CD14-positive monocyte (primary cell): Measurements from ENCODE around the gene SHE. TPM values are rescaled to one million over a fixed set of nuclear protein-coding genes. Genes with fewer than 3 reads are reported as not detected.

Experiments
- DNase-seq, 3 donors: peaks; one replicate each; pipeline ENCODE4 v3.0.0-alpha.2; 2011 to 2022
- H2AFZ ChIP-seq: 2 replicates; pipeline ENCODE4 v1.6.0; 2012; ENCODE audit warnings: mild to moderate bottlenecking, low read depth, low read length, inconsistent platforms; ENCODE audit not compliant: insufficient read depth, poor library complexity, severe bottlenecking
- H3K27ac ChIP-seq, 2 donors: 1 replicate in 1 of 2; 2 replicates in 1 of 2; pipeline ENCODE4 v1.5.1; 2012 to 2013; ENCODE audit warnings: low read length in 2 of 2, control low read depth in 1 of 2, inconsistent platforms in 1 of 2, low read depth in 1 of 2, mild to moderate bottlenecking in 1 of 2
- H3K27me3 ChIP-seq, 2 donors: one replicate each; pipeline versions ENCODE4 v1.6.0 to v1.6.1; 2011 to 2013; ENCODE audit warnings: low read length in 2 of 2; ENCODE audit not compliant: control insufficient read depth in 2 of 2, insufficient read depth in 2 of 2
- H3K36me3 ChIP-seq, 2 donors: replicated peaks in 1 of 2; 1 replicate in 1 of 2; 2 replicates in 1 of 2; pipeline versions ENCODE4 v1.5.1 to v1.6.1; 2012 to 2013; ENCODE audit warnings: low read length in 2 of 2, control low read depth in 1 of 2, inconsistent platforms in 1 of 2, mild to moderate bottlenecking in 1 of 2; ENCODE audit not compliant: insufficient read depth in 2 of 2, control insufficient read depth in 1 of 2
- H3K4me1 ChIP-seq, 2 donors: 1 replicate in 1 of 2; 2 replicates in 1 of 2; pipeline versions ENCODE4 v1.5.1 to v1.6.1; 2012 to 2013; ENCODE audit warnings: low read length in 2 of 2, control low read depth in 1 of 2, inconsistent platforms in 1 of 2, mild to moderate bottlenecking in 1 of 2, moderate library complexity in 1 of 2; ENCODE audit not compliant: insufficient read depth in 2 of 2, control insufficient read depth in 1 of 2
- H3K4me2 ChIP-seq: replicated peaks from 2 replicates; pipeline ENCODE3; 2012; ENCODE audit warnings: low read length, moderate library complexity, mild to moderate bottlenecking; ENCODE audit not compliant: poor library complexity, severe bottlenecking; ENCODE audit errors: extremely low read depth
- H3K4me3 ChIP-seq, 3 experiments: fragments of 200-600 bp in 1 of 3; sonication (generic) in 1 of 3; replicated peaks in 1 of 3; 1 replicate in 2 of 3; 2 replicates in 1 of 3; pipeline ENCODE4 v1.5.1; 2011 to 2013; ENCODE audit warnings: low read length in 3 of 3, mild to moderate bottlenecking in 3 of 3, control low read depth in 2 of 3, low read depth in 2 of 3, inconsistent platforms in 1 of 3, moderate library complexity in 1 of 3
- H3K79me2 ChIP-seq: 2 replicates; pipeline ENCODE4 v1.6.0; 2012; ENCODE audit warnings: mild to moderate bottlenecking, control low read depth, inconsistent platforms, low read length, moderate library complexity; ENCODE audit not compliant: insufficient read depth
- H3K9ac ChIP-seq: 2 replicates; pipeline ENCODE4 v1.6.0; 2017; ENCODE audit warnings: low read length, mild to moderate bottlenecking; ENCODE audit not compliant: insufficient read depth, poor library complexity, severe bottlenecking
- H3K9me3 ChIP-seq, 2 donors: replicated peaks in 1 of 2; 1 replicate in 1 of 2; 2 replicates in 1 of 2; pipeline versions ENCODE4 v1.5.1 to v1.6.1; 2012 to 2013; ENCODE audit warnings: low read length in 2 of 2, control low read depth in 1 of 2; ENCODE audit not compliant: control insufficient read depth in 1 of 2, insufficient read depth in 1 of 2
- H4K20me1 ChIP-seq: 2 replicates; pipeline ENCODE4 v1.6.0; 2012; ENCODE audit warnings: mild to moderate bottlenecking, low read length, control low read depth, moderate library complexity; ENCODE audit not compliant: insufficient read depth
- H3K27ac Mint-ChIP-seq, 7 donors: one replicate each; pipeline ENCODE4 v1.8.0; 2020; ENCODE audit warnings: mild to moderate bottlenecking in 7 of 7, mixed read lengths in 7 of 7, moderate library complexity in 6 of 7, inconsistent platforms in 2 of 7
- H3K27me3 Mint-ChIP-seq, 3 donors: one replicate each; pipeline ENCODE4 v1.8.0; 2021 to 2022; ENCODE audit warnings: low read depth in 3 of 3, mild to moderate bottlenecking in 3 of 3, mixed read lengths in 3 of 3, moderate library complexity in 3 of 3, inconsistent platforms in 1 of 3
- H3K36me3 Mint-ChIP-seq, 2 donors: one replicate each; pipeline ENCODE4 v1.8.0; 2020; ENCODE audit warnings: mixed read lengths in 2 of 2, inconsistent platforms in 1 of 2, mild to moderate bottlenecking in 1 of 2
- H3K4me1 Mint-ChIP-seq: one replicate; pipeline ENCODE4 v1.8.0; 2020; ENCODE audit warnings: mild to moderate bottlenecking, mixed read lengths
- H3K4me3 Mint-ChIP-seq, 2 donors: one replicate each; pipeline ENCODE4 v1.8.0; 2020; ENCODE audit warnings: mild to moderate bottlenecking in 2 of 2, mixed read lengths in 2 of 2, moderate library complexity in 1 of 2
- H3K9me3 Mint-ChIP-seq, 7 donors: one replicate each; pipeline ENCODE4 v1.8.0; 2020 to 2022; ENCODE audit warnings: mixed read lengths in 7 of 7, mild to moderate bottlenecking in 6 of 7, moderate library complexity in 6 of 7, inconsistent platforms in 2 of 7
- CTCF ChIP-seq: fragments of 200-600 bp; IDR thresholded peaks from one replicate; pipeline ENCODE4 v1.8.0; 2022; ENCODE audit warnings: antibody characterized with exemption, mild to moderate bottlenecking
- WGBS: methylation state at CpG from one replicate; pipeline ENCODE4 v1.1.5; 2013; ENCODE audit warnings: missing lambda C conversion rate; ENCODE audit not compliant: insufficient coverage; 5-methylcytosine and 5-hydroxymethylcytosine counted together
- intact Hi-C, 2 donors: fragments of 100-400 bp; cut with micrococcal nuclease; formaldehyde crosslinking; loops; one replicate each; pipeline versions ENCODE4 v1.15.0 to v1.15.1; 2023
- polyA plus RNA-seq, 3 donors: library from polyadenylated mRNA; depleted of rRNA in 1 of 3; unstranded in 2 of 3; stranded (reverse) in 1 of 3; fragments of 300-500 nt in 2 of 3; fragments of >200 nt in 1 of 3; fragmentation: Illumina TruSeq in 2 of 3; gene quantifications; 1 replicate in 2 of 3; 2 replicates in 1 of 3; pipeline ENCODE4 v1.2.3, GENCODE V29; 2012 to 2021

Gene SHE
- polyA plus RNA-seq, 3 donors: not detected

GRCh38 chr1:154551474-154551873, 49.3 kb upstream of the SHE start:
- Histone ChIP-seq H3K27ac (no peak overlapping the region), H3K79me2 (peaks cover 17% of the 10 kb centered on the region), H3K9me3 (no peaks in the 10 kb centered on the region), H3K9ac (no peak overlapping the region), H2AFZ (no peak overlapping the region), H4K20me1 (peaks cover 85% of the 10 kb centered on the region), H3K36me3 (peaks cover 71 to 89% of the 10 kb centered on the region in 2 donors), H3K27me3 (no peaks in the 10 kb centered on the region), H3K4me3 (no peak overlapping the region), H3K4me1 (peaks cover 6 to 14% of the 10 kb centered on the region in 2 donors), H3K4me2 (no peak overlapping the region)
- Mint-ChIP-seq H3K4me1 (peaks cover 26% of the 10 kb centered on the region), H3K27me3 (peaks cover 0 to under 1% (median 0%) of the 10 kb centered on the region in 3 donors), H3K27ac (peak overlapping the region in 2 of 7 donors; percentile 18 to 21), H3K36me3 (peaks cover 77 to 81% of the 10 kb centered on the region in 2 donors), H3K4me3 (no peak overlapping the region), H3K9me3 (no peaks in the 10 kb centered on the region)
- TF ChIP-seq CTCF: no peak
- no peak for DNase-seq
- intact Hi-C loops: loop anchor here in 1 of 2 donors (10.0 kb wide), 2 partner anchors 383 to 533 kb away; partner anchors contain the start of gene PMVK
- WGBS: 100% methylated on average over 2 of the region's 4 CpGs

GRCh38 chr1:154550657-154551056, 48.4 kb upstream of the SHE start:
- H3K27ac Mint-ChIP-seq: peak overlapping the region in 1 of 7 donors; percentile 37
- H3K36me3 Mint-ChIP-seq: peaks cover 71 to 73% of the 10 kb centered on the region in 2 donors
- Histone ChIP-seq H3K9ac (no peak overlapping the region), H3K79me2 (peaks cover 9% of the 10 kb centered on the region), H3K4me1 (peaks cover 3 to 11% of the 10 kb centered on the region in 2 donors), H3K4me3 (no peak overlapping the region), H3K4me2 (no peak overlapping the region), H4K20me1 (peaks cover 77% of the 10 kb centered on the region), H3K27me3 (no peaks in the 10 kb centered on the region), H2AFZ (no peak overlapping the region), H3K9me3 (no peaks in the 10 kb centered on the region), H3K27ac (no peak overlapping the region), H3K36me3 (peaks cover 68 to 81% of the 10 kb centered on the region in 2 donors)
- peaks cover 19% of the 10 kb centered on the region for H3K4me1 Mint-ChIP-seq
- no peak for TF ChIP-seq CTCF
- no peaks in the 10 kb centered on the region for H3K9me3 Mint-ChIP-seq
- DNase-seq: no peak
- intact Hi-C loops: loop anchor here in 1 of 2 donors (10.0 kb wide), 2 partner anchors 384 to 534 kb away; partner anchors contain the start of gene PMVK
- no peak overlapping the region for H3K4me3 Mint-ChIP-seq
- peaks cover 0 to 2% (median 0%) of the 10 kb centered on the region in 3 donors for H3K27me3 Mint-ChIP-seq
- WGBS: 89% methylated on average over 6 of the region's 6 CpGs
